Stomach (tissue), 9 donors: ENCODE measurements around the gene CBX7. TPM values are rescaled to one million over a fixed set of nuclear protein-coding genes. Genes with fewer than 3 reads are reported as not detected.
A peak's percentile ranks its signal among the peaks of the same experiment; 100 is the strongest.

Experiments
- DNase-seq, 2 donors: peaks; one replicate each; pipeline versions ENCODE4 v3.0.0 to v3.0.0-alpha.2; 2013 to 2019
- H3K27ac ChIP-seq, 5 donors: fragments of 200-600 bp in 4 of 5; sonication (generic) in 4 of 5; one replicate each; pipeline ENCODE4 v1.5.1; 2013 to 2019; ENCODE audit warnings: mild to moderate bottlenecking in 1 of 5, moderate library complexity in 1 of 5
- H3K27me3 ChIP-seq, 3 donors: fragments of 200-600 bp; sonication (generic); one replicate each; pipeline ENCODE4 v1.5.1; 2017 to 2019; ENCODE audit warnings: mixed run types in 1 of 3
- H3K36me3 ChIP-seq, 4 donors: fragments of 200-600 bp; sonication (generic); 1 replicate in 3 of 4; 2 replicates in 1 of 4; pipeline ENCODE4 v1.5.1; 2016 to 2019
- H3K4me1 ChIP-seq, 4 donors: fragments of 200-600 bp; sonication (generic); one replicate each; pipeline ENCODE4 v1.5.1; 2016 to 2019
- H3K4me3 ChIP-seq, 4 donors: fragments of 200-600 bp; sonication (generic) in 3 of 4; one replicate each; pipeline ENCODE4 v1.5.1; 2016 to 2019; ENCODE audit warnings: mild to moderate bottlenecking in 1 of 4
- H3K9me3 ChIP-seq, 4 donors: fragments of 200-600 bp; sonication (generic); one replicate each; pipeline ENCODE4 v1.5.1; 2016 to 2019
- EP300 ChIP-seq: sonication (generic); formaldehyde crosslinking; IDR thresholded peaks from one replicate; pipeline ENCODE4 v1.6.1; 2017; ENCODE audit warnings: antibody characterized with exemption
- POLR2A ChIP-seq, 4 donors: fragments of 450-650 bp; IDR thresholded peaks; one replicate each; pipeline ENCODE4 v1.6.1; 2016; ENCODE audit warnings: antibody characterized with exemption in 4 of 4, control low read depth in 2 of 4, mild to moderate bottlenecking in 1 of 4, moderate library complexity in 1 of 4
- POLR2AphosphoS5 ChIP-seq, 3 donors: sonication (generic); formaldehyde crosslinking; IDR thresholded peaks; one replicate each; pipeline ENCODE4 v1.6.1; 2016; ENCODE audit warnings: antibody characterized with exemption in 3 of 3
- WGBS, 5 donors: extraction: QIAGEN DNeasy Blood & Tissue Kit in 3 of 5; methylation state at CpG; one replicate each; pipeline versions ENCODE4 v1.1.5 to v1.1.7; 2013 to 2018; 5-methylcytosine and 5-hydroxymethylcytosine counted together
- intact Hi-C: fragments of 100-400 bp; cut with DNase I; formaldehyde crosslinking; loops from one replicate; pipeline ENCODE4 v1.15.1; 2023; ENCODE audit warnings: low total_unique reads
- polyA plus RNA-seq, 3 donors: library from polyadenylated mRNA; stranded (reverse); fragments of 200-250 nt; gene quantifications; one replicate each; pipeline ENCODE4 v1.2.3, GENCODE V29; 2013
- total RNA-seq, 5 donors: library from RNA; depleted of rRNA; stranded (reverse); fragments of >200 nt; gene quantifications; one replicate each; pipeline versions ENCODE4 v1.1.0 to v1.2.3, GENCODE V29; 2014 to 2016
- TF ChIP-seq, protein P1 (sequence below), 7 experiments: fragments of 450-650 bp in 4 of 7; fragments of 200-600 bp in 3 of 7; sonication (generic) in 3 of 7; IDR thresholded peaks; one replicate each; pipeline ENCODE4 v1.5.1; 2016 to 2019; ENCODE audit warnings: antibody characterized with exemption in 7 of 7, control low read depth in 2 of 7, mild to moderate bottlenecking in 1 of 7
- donor health status: healthy with polysubstance abuse.
- donor health status: Bipolar disorder and iron deficiency.
- donor health status: healthy.

CBX7 gene
- total and polyA plus RNA-seq, 8 donors, result 10.1 to 84.6 (median 29.7) TPM

DNA sequence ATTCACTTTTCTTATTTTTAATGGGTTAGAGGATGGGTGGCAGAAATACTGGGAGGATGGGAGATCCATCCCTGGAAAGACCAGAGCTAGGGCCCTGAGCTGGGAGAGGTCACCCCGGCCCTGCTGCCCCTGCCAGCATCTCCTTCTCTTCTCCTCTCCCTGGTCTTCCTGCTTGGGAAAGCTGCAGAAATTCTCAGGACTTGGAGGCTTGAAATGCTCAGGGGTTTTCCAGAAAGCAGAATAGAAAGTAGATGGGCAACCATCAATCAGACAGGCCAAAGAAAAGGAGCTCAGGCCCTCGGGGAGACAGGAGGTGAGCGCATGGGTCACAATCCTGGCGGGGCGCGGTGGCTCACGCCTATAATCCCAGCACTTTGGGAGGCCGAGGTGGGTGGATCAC lies 53.9 kb downstream of the CBX7 start:
- DNase-seq, result no peak
- no peak overlapping the region for H3K4me3 ChIP-seq
- H3K36me3 ChIP-seq, result no peaks in the 10 kb centered on the region
- intact Hi-C loops, result no loop called here
- H3K27me3 ChIP-seq, result no peaks in the 10 kb centered on the region
- 71 to 91% (median 85%) methylated on average over 8 of the region's 8 CpGs for WGBS, 5 donors
- H3K27ac ChIP-seq, result peak overlapping the region in 1 of 5 donors; percentile 2
- H3K4me1 ChIP-seq, result peaks cover 0 to 16% (median 10%) of the 10 kb centered on the region in 4 donors
- TF ChIP-seq, protein P1, sequence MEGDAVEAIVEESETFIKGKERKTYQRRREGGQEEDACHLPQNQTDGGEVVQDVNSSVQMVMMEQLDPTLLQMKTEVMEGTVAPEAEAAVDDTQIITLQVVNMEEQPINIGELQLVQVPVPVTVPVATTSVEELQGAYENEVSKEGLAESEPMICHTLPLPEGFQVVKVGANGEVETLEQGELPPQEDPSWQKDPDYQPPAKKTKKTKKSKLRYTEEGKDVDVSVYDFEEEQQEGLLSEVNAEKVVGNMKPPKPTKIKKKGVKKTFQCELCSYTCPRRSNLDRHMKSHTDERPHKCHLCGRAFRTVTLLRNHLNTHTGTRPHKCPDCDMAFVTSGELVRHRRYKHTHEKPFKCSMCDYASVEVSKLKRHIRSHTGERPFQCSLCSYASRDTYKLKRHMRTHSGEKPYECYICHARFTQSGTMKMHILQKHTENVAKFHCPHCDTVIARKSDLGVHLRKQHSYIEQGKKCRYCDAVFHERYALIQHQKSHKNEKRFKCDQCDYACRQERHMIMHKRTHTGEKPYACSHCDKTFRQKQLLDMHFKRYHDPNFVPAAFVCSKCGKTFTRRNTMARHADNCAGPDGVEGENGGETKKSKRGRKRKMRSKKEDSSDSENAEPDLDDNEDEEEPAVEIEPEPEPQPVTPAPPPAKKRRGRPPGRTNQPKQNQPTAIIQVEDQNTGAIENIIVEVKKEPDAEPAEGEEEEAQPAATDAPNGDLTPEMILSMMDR (IDR thresholded peaks at IDR 0.05), result no peak
- no peak for TF ChIP-seq POLR2A (IDR thresholded peaks at IDR 0.05)
- no peak for TF ChIP-seq POLR2AphosphoS5 (IDR thresholded peaks at IDR 0.05)
- no peak for TF ChIP-seq EP300
- H3K9me3 ChIP-seq, result no peaks in the 10 kb centered on the region

DNA sequence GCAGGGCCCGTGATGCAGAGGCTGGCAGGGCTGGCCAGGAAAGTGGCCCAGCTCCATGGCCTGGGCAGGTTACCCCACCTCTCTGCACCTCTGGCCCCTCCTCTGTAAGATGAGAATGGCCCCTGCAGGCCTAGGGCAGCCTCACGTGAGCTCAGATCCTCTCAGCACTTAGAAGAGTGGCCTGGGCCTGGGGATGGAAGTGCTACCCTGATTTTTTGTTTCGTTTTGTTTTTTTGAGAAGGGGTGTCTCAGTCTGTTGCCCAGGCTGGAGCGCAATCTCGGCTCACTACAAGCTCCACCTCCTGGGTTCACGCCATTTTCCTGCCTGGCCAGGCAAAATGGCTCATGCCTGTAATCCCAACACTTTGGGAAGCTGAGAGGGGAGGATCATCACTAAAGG lies 54.5 kb downstream of the CBX7 start:
- H3K4me3 ChIP-seq, result no peak overlapping the region
- no peak for DNase-seq
- H3K27me3 ChIP-seq, result no peaks in the 10 kb centered on the region
- H3K4me1 ChIP-seq, result peaks cover 0 to 16% (median 10%) of the 10 kb centered on the region in 4 donors
- intact Hi-C loops, result no loop called here
- H3K27ac ChIP-seq, result peak overlapping the region in 2 of 5 donors; percentile 10 to 73
- no peaks in the 10 kb centered on the region for H3K9me3 ChIP-seq
- no peaks in the 10 kb centered on the region for H3K36me3 ChIP-seq
- TF ChIP-seq POLR2A (IDR thresholded peaks at IDR 0.05), result no peak
- TF ChIP-seq POLR2AphosphoS5 (IDR thresholded peaks at IDR 0.05), result no peak
- TF ChIP-seq EP300, result no peak
- TF ChIP-seq, protein P1 (IDR thresholded peaks at IDR 0.05), result no peak
- 67 to 76% (median 74%) methylated on average over 6 of the region's 6 CpGs for WGBS, 5 donors

DNA sequence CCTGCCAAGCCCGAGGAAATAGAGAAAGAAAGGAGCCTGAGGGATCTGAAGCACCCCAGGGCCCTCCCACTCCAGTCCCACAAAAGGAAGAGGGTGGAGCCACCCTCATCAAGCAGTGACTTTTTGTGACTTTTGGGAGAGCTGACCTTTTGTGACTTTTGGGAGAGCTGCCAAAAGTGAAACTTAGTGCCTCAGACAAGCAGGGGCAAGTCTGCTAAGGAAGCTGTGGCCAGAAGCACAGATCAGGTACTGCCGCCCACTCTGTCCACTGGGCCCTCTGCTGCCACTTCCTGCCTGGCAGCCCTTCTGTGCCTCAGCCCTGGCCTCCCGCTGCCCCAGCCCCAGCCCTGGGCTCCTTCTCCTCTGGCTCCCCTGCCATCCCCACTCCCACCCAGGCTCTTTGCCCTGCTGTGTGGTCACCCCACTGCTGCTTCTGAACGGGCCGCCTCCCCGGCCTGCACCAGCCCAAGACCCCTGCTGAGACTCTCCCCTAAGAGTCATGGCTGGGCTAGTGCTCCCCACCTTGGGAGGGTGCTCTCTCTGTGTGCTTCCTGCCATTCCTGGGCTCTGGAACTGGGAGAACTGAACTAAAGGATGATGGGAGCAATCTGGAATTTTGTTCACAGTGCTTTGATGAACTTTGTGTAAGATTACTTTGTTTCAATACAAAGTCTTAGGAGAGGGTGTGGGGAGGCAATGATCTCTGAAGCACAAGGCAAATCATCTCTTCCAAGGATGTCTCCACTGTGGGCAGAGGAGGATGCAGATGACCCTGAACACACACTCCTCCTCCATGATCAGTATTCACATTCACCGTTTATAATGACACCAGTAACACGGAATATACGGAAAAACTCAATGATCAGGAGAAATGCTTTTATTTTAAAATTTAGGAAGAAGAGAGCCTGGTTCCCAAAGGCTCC lies 55.1 kb downstream of the CBX7 start, which contains the start of gene APOBEC3H:
Gene APOBEC3H, plus strand, starts transcription at position 147 of the 923 bp plus-strand sequence. CDS start 3,035 bp downstream, outside the sequence.
- intact Hi-C loops, result no loop called here
- no peaks in the 10 kb centered on the region for H3K9me3 ChIP-seq
- no peaks in the 10 kb centered on the region for H3K36me3 ChIP-seq
- no peaks in the 10 kb centered on the region for H3K27me3 ChIP-seq
- 60 to 72% (median 66%) methylated on average over 9 of the region's 9 CpGs for WGBS, 5 donors
- TF ChIP-seq POLR2AphosphoS5 (IDR thresholded peaks at IDR 0.05) (no peak), POLR2A (IDR thresholded peaks at IDR 0.05) (no peak), EP300 (no peak)
- TF ChIP-seq, protein P1 (IDR thresholded peaks at IDR 0.05), result no peak
- peak within 1 kb of the TSS; percentile 25 to 73 (median 51) for H3K27ac ChIP-seq
- peak within 1 kb of the TSS in 1 of 4 donors; percentile 3 for H3K4me3 ChIP-seq
- H3K4me1 ChIP-seq, result peaks cover 0 to 16% (median 10%) of the 10 kb centered on the region in 4 donors
- DNase-seq, result peak in 1 of 2 donors; percentile 52

DNA sequence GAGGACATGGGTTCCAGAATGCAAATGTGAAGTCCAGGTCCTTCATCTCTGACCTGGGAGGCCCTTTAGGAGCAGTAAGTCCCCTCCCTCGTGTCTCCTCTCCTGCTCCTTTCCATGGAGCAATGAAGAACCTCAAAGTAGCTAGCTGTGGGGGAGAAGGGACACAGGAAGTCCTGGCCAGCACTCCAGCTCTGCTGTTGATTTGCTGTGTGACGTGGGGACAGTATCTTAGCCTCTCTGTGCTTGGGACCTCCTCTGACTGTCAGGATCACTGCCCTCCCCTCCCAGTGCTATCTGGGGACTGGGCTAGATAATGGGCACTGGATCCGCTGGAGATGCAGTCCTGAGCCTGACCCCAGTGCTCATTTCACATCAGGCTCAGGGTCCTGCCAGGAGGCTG lies 56.5 kb downstream of the CBX7 start:
- H3K27ac ChIP-seq, result no peak overlapping the region

More for the DNA sequence above, 56.5 kb downstream of the CBX7 start:
- intact Hi-C loops, result no loop called here
- no peak for DNase-seq
- Histone ChIP-seq H3K9me3 (no peaks in the 10 kb centered on the region), H3K27me3 (peaks cover 0 to 6% (median 0%) of the 10 kb centered on the region in 3 donors), H3K4me1 (peaks cover 0 to 16% (median 10%) of the 10 kb centered on the region in 4 donors), H3K4me3 (no peak overlapping the region), H3K36me3 (no peaks in the 10 kb centered on the region)
- WGBS, 5 donors, result 76 to 86% (median 86%) methylated on average over 3 of the region's 3 CpGs
- no peak for TF ChIP-seq POLR2AphosphoS5 (IDR thresholded peaks at IDR 0.05)
- no peak for TF ChIP-seq EP300
- no peak for TF ChIP-seq POLR2A (IDR thresholded peaks at IDR 0.05)
- TF ChIP-seq, protein P1 (IDR thresholded peaks at IDR 0.05), result no peak
